ENCODE data around the gene GRIN1. TPM values are rescaled to one million over a fixed set of nuclear protein-coding genes. Genes with fewer than 3 reads are reported as not detected.

Gene GRIN1
- total and polyA plus RNA-seq, 10 of the 15 experiments (the other 5 are each of a cell fraction or from before 2014, with no cell fraction given): 0.05 to 0.10 (median 0.06) TPM; not detected in 6

- H3K27ac ChIP-seq (ENCODE audit: control insufficient read depth, insufficient read depth): no peak overlapping the region
- BruUV-seq (replicated peaks): no TSS peak
- H2AFZ ChIP-seq (ENCODE audit: control insufficient read depth, low read depth, low read length): no peak overlapping the region
- H3K4me3 ChIP-seq: no peak overlapping the region
- DNase-seq (ENCODE audit: low read depth, low spot score): no peak
- no peaks in the 10 kb centered on the region for H3K9me3 ChIP-seq (replicated peaks; ENCODE audit: control insufficient read depth, insufficient read depth, low read length)
- ChIA-PET CTCF (interaction anchor here (1.4 kb wide), 1 partner anchor 37 kb away, joined by 3 read pairs; no protein-coding TSS in a partner anchor), POLR2A (interaction anchor here (0.6 to 4.4 kb wide), 7 partner anchors 10 to 81 kb away, joined by 3 to 37 read pairs (median 4); partner anchors contain the start of gene MAN1B1), RAD21 (ENCODE audit: unreplicated experiment) (interaction anchor here (0.8 to 4.3 kb wide), 5 partner anchors 9 to 56 kb away, joined by 3 to 25 read pairs (median 4); no protein-coding TSS in a partner anchor), SMC1A (ENCODE audit: uncharacterized antibody, unreplicated experiment) (interaction anchor here (1.0 kb wide), 1 partner anchor 10 kb away, joined by 3 read pairs; no protein-coding TSS in a partner anchor)
- H3K4me2 ChIP-seq (ENCODE audit: control insufficient read depth, insufficient read depth): peak overlapping the region; percentile 82; the same call in 1 of the 2 replicates
- in situ Hi-C loops (cut with MboI): no loop called here
- FAIRE-seq: no peak
- H3K4me1 ChIP-seq (ENCODE audit: control insufficient read depth, insufficient read depth, low read length): peaks cover 8% of the 10 kb centered on the region; the same call in 1 of the 2 replicates
- H3K27me3 ChIP-seq (replicated peaks in 1 of 2; ENCODE audit: control insufficient read depth in 2 of 2, insufficient read depth in 2 of 2, low read length in 1 of 2): peaks cover 0 to 8% of the 10 kb centered on the region in 2 experiments; a peak in 3 of 4 replicates
- TF ChIP-seq ZBTB40 (IDR thresholded peaks at IDR 0.05; ENCODE audit: borderline replicate concordance) (no peak), RELA (IDR thresholded peaks at IDR 0.05; ENCODE audit: borderline replicate concordance, partially characterized antibody) (no peak), PML (IDR thresholded peaks at IDR 0.05; ENCODE audit: low read length) (no peak), GATAD2B (conservative IDR thresholded peaks at IDR 0.05; ENCODE audit: low read depth) (0 out of 2 replicates have a peak, but pooled peaks have one; percentile 27), NR2F1 (conservative IDR thresholded peaks at IDR 0.05) (peak; percentile 96), NR2C1 (IDR thresholded peaks at IDR 0.05) (peak; percentile 86)
- H3K36me3 ChIP-seq (ENCODE audit: control insufficient read depth in 2 of 2, insufficient read depth in 2 of 2, low read length in 1 of 2): no peaks in the 10 kb centered on the region
- ATAC-seq: peak; percentile 48
- no peaks in the 10 kb centered on the region for H4K20me1 ChIP-seq (ENCODE audit: control insufficient read depth, insufficient read depth)
- H3K9ac ChIP-seq (ENCODE audit: control insufficient read depth, insufficient read depth, low read length): no peak overlapping the region
- H3K79me2 ChIP-seq (ENCODE audit: control insufficient read depth, insufficient read depth, low read length): no peaks in the 10 kb centered on the region
- WGBS (ENCODE audit: insufficient coverage, insufficient replicate concordance, low lambda C conversion rate, missing lambda C conversion rate): 14% methylated on average over 53 of the region's 57 CpGs
- intact Hi-C loops (cut with micrococcal nuclease; ENCODE audit: unreplicated experiment): no loop called here
These were observed 29.0 kb downstream of the GRIN1 start for GRCh38 chr9:137167747-137168572.
